ENCODE data around the gene PSMD4. TPM values are rescaled to one million over a fixed set of nuclear protein-coding genes. Genes with fewer than 3 reads are reported as not detected.
"Not testable (repeated sequence)": the region's sequence is repeated elsewhere in the genome, so short reads cannot be mapped to it uniquely, and the experiment has no call there.

Gene PSMD4
- polyA plus RNA-seq, 3 donors: 166 to 188 (median 183) TPM

DNA sequence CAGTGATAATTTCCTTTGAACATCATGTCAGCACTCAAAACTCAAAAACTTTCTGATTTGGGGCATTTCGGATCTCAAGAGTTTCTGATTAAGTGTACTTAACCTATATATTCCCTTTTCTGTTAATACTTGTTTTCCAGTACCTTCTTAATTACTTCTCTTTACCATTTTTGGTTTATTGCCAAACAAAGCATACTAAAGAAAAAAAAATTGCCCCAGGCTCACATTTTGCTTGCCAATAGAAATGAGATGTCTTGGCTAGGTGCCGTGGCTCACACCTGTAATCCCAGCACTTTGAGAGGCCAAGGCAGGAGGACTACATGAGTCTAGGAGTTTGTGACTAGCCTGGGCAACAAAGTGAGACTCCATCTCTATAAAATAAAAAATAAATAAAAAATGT is 4.8 kb downstream of the PSMD4 start:
- no peak for DNase-seq

DNA sequence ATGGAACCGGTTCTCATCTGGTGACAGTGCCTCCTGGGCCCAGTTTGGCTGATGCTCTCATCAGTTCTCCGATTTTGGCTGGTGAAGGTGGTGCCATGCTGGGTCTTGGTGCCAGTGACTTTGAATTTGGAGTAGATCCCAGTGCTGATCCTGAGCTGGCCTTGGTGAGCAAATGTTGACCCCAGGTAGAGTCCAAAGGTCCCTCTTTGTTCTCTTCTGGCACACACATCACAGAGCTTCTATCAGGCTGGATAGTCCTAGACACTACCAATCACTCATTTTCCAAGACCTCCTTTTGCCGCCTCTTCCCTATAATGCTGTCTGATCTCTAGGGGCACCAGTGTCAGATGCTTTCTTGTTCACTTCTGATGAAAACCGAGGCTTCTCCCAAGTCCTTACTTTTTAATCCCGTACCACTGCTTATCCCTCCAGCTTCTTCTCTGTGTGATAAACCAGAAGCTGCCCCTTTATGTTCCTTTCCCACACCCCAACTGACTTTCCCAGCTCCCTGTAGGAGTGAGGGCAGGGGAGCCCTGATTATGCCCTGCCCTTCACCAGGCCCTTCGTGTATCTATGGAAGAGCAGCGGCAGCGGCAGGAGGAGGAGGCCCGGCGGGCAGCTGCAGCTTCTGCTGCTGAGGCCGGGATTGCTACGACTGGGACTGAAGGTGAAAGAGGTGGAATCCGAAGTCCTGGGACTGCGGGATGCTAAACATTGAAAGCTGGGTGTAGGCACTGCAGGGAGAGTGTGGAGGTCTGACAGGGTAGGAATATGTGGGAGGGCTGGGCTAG is 11.1 kb downstream of the PSMD4 start:
- DNase-seq: no peak

DNA sequence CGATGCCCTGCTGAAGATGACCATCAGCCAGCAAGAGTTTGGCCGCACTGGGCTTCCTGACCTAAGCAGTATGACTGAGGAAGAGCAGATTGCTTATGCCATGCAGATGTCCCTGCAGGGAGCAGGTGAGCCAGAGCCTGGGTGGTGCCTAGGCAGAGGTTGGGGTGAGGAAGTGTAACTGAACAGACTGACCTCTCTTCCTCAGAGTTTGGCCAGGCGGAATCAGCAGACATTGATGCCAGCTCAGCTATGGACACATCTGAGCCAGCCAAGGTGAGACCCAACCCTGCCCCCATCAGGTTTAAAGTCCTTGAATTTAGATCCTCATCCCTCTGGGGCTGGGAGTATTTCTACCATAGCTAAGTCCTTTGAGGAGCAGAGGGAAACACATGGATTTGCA is 11.8 kb downstream of the PSMD4 start:
- no peak for DNase-seq

DNA sequence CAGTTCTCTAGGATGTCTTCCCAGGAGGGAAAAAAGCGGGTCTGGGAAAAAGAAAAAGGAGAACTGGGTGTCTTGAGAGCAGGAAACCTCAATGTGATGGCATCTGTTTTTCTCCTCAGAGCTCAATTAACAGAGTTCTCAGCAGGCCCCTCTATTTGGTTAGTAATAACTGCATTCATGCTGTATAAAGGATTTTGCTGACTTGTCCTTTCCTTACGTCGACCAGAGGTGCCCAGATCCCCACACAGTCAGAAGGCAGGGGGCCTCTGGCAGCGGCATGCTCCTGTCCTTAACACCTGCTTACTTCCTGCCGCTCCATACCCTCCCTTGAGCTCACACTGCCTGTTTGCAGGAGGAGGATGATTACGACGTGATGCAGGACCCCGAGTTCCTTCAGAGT is 12.3 kb downstream of the PSMD4 start:
- no peak for DNase-seq

DNA sequence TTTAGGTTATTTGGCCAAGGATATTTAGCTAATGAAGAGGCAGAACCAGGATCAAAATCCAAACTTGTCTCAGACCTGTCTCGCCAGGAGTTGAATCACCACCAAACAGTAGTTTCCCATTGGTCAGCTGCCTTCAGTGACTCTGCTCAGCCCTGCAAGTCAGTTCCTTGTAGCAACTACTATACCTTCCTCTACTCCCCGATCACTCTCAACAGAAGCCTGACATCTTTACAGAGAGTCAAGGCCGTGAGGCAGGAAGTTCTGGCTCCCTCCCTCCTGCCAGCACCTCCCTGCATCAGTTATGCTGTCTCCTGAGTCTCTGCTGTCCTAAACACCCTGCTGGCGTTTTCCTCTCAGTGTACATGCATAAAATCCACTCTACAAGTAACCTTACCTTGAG is 13.2 kb downstream of the PSMD4 start:
- DNase-seq: no peak

DNA sequence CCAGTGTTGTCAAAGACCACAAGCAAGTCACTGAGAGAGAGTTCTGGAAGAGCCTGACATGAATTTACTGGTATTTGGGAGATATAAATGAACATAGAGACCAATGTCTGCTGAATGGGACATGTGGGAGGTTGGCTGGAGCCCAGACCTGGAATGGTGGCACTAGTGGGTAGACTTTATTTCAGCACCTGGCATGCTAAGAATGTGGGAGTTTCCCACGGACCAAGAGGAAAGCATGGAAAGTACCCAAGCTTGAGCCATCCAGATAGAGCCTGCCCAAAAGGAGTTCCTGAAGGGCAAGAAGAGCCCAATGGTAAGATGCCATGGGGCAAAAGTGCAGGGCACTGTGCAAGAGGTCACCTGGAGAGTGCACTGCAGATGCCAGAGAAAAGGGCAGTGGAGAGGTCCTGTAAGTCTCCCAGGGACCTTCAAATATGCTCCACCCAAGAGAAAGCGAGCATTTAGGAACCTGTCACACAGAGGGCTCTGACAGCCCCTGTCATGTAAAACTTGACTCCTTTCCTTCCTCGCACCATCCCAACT is 19.5 kb downstream of the PSMD4 start:
- no peak for DNase-seq

DNA sequence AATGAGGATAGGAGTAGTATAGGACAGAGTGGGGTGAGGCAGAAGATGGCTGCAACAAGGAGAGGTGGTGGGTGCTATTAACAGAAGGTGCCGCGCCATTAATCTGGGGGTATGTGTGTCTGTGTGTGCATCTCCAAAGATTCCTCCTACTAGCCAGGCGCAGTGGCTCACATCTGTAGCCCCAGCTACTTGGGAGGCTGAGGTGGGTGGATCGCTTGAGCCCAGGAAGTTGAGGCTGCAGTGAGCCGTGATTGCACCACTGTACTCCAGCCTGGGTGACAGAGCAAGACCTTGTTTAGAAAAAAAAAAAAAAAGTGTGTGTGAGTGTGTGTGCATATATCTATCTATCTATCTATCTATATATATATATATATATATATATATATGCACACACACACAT is 20.8 kb downstream of the PSMD4 start:
- DNase-seq: not testable (repeated sequence)

DNA sequence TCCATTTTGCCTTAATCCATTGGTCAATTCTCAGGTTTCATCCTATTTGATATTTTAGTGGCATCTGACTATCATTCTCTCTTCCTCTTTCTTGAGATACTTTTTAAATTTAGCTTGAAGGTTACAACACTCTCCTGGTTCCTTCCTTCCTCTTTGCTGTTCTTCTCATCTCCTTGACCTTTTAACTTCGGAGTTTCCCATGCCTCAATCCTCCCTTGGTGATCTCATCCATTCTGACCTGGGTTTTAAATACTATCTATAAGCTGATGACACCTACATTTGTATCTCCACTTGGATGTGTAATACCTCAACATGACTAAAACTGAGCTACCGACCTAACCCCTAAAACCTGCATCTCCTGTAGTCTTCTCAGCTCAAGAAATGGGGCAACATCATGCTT is 22.7 kb downstream of the PSMD4 start:
- DNase-seq: no peak

DNA sequence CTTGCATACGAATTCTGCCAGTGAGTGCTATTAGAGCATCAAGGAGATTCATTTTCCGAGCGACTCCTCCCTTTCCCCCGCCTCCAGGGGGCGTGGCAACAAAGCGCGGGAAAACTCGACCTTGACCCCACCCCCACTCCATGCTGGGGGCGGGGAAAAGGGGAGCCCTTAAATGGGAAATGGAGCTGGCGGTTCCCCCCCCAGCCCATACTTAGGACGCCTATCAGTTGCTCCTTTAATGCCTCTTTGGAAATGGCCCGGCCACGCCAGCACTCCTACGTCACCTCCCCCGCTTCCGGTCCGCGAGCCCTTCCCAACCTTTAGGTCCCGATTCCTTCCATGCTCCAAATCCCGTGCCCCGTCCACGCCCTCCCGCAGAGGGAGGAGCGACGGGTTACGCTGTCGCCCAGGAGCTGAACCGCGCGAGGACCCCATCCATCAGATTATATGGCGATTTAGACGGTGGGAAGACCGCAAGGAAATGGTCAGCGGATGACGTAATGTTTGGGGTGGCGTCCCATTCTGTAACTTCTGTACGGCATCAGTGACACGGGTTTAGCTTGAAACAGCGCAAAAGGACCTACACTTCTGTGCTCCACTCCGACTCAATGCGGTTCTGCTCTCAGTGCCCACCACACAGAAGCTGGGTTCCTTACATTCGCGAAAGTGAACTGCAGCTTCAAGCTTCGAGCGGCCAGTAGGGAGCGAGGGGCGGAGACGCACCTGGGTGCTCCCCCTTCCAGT is 26.9 kb downstream of the PSMD4 start:
- DNase-seq: peak; percentile 96

DNA sequence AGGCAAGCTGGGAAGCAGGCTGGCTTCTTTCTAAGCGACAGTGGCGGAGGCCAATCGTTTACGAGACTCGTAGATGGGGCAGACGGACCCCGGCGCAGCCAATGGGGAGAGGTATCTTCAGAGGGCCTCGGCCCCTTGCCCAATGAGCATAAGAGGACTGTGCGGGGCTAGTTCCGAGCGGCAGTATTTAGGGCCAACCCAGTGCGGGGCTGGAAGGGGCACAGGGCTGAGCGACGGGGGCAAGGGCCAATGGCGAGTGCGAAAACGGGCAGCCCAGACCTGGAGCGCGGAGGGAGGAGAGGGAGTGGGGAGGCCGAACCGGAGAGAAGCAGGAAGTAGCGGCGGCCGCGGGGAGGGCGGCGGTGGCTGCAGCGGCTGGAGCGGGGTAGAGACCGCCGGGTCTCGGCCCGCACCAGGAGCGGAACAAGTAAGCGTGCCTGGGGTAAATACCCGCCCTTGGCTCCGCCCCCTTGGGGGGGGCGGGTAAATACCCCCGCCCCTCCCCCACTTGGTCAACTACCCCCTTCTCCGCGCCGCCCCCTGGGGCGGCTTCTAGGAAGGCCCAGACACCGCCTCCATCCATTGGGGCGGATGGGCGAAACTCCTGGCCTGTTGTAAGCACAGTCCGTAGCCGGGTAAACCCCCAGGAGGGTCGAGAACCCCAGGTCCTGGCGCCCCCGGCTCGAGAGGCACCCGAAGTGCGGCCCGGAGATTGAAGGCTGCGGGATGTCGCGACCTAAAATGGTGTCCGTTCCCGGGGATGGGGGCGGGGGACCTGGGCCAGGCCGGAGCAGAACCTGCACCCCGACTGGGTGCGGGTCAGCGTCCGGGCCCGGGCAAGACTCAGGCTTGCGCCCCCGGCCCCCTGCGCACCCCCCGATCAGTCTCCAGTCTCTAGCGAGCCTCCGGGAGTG is 27.7 kb downstream of the PSMD4 start, which contains the start of gene ZNF687:
Gene ZNF687, plus strand, starts transcription at position 331 of the 914 bp plus-strand sequence. CDS start 3,993 bp downstream, outside the sequence.
- peak; percentile 100 for DNase-seq

DNA sequence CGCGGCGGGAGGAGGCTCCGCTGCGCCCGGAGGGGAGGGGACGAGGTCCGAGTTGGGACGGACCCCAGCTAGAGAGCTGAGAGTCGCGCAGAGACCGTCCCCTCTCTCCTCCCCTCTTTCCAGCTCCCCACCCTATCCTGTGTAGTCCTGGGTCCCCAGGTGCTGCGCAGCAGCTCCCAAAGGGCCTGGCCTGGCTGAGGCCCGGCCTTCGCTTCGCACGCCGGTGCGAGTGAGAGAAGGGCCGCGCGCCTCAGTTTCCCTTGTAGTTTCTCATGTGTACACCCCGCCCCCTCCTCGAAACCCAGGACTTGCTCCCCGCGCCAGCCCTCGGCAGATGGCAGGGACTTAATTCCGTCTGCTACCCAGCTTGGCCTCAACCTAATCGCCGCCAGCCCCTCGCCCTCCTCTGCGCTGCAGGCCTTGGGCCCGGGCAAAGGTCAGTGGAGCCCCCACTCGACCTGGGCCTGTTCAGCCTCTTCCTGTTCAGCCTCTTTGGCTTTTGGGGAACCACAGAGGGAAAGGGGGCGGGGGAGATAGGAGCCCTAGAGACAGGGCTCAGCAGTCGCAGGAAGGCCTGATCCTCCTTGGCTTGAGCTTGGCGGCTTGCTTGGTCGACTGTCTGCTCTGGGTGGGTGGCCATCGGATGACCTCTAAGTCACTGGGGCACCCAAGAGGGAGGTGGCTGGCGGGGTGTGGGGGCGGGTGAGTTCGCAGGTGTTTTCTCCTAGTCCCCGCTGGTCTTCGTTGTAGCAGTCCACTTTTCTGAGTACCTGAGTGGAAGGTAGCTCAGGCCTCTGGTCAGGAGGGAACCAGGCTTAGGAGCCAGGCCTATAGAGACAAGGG is 28.6 kb downstream of the PSMD4 start:
- peak; percentile 43 for DNase-seq

DNA sequence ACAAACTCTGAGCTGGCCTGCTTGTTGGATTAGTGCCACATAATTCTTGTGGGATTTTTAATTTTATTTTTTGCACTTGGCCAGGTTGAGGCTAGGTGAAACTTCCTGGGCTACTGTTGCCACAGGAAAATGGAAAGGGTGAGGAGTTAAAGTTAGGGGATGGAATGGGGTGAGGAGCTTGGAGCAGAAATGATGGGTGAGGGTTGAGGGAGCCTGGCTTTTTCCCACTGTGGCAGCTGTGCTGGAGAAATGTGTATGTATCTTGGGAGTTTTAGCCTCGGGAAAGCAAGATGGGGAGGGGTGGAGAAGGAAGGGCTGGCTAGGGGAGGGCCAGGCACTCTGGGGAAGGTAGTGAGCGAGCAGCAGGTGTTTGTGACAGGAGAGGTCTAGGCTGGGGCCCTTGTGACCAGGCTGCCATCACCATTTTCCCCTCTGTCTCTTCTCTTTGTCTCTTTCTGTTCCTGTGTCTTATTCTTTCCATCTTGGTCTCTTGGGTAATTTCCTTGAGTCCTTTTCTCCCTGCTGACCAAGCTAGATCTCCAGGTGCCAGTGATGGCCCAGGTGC is 29.6 kb downstream of the PSMD4 start:
- DNase-seq: no peak

DNA sequence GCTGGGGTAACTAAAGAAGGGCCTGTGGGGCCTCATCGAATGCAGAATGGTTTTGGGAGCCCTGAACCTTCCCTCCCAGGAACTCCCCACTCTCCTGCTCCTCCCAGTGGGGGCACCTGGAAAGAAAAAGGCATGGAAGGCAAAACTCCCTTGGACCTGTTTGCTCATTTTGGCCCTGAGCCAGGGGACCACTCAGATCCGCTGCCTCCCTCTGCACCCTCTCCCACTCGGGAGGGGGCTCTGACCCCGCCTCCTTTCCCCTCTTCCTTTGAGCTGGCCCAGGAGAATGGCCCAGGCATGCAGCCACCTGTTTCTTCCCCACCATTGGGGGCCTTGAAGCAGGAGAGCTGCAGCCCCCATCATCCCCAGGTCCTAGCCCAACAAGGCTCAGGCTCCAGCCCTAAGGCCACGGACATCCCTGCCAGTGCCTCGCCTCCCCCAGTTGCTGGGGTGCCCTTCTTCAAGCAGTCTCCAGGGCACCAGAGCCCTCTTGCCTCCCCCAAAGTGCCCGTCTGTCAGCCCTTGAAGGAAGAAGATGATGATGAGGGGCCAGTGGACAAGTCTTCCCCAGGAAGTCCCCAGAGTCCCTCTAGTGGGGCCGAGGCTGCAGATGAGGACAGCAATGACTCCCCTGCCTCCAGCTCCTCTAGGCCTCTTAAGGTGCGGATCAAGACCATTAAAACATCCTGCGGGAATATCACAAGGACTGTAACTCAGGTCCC is 32.2 kb downstream of the PSMD4 start:
- no peak for DNase-seq

DNA sequence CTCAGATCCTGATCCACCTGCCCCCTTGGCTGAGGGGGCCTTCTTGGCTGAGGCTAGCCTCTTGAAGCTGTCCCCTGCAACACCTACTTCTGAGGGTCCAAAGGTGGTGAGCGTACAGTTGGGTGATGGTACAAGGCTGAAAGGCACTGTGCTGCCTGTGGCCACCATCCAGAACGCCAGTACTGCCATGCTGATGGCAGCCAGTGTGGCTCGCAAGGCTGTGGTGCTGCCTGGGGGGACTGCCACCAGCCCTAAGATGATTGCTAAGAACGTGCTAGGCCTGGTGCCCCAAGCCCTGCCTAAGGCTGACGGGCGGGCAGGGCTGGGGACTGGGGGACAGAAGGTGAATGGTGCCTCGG is 32.8 kb downstream of the PSMD4 start:
- DNase-seq: no peak

DNA sequence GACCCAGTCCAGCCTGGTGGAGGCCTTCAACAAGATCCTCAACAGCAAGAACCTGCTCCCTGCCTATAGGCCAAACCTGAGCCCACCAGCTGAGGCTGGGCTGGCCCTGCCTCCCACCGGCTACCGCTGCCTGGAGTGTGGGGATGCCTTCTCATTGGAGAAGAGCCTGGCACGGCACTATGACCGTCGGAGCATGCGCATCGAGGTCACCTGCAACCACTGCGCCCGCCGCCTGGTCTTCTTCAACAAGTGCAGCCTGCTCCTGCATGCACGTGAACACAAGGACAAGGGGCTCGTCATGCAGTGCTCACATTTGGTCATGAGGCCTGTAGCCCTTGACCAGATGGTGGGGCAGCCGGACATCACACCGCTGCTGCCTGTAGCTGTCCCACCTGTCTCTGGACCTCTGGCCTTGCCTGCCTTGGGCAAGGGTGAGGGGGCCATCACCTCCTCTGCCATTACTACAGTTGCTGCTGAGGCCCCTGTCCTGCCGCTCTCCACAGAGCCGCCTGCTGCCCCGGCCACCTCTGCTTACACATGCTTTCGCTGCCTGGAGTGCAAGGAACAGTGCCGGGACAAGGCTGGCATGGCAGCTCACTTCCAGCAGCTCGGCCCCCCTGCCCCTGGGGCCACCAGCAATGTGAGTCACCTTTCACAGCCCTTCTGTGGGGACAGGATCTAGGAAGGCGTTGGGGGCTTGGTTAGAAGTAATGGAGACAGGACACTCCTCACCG is 33.4 kb downstream of the PSMD4 start:
- no peak for DNase-seq

DNA sequence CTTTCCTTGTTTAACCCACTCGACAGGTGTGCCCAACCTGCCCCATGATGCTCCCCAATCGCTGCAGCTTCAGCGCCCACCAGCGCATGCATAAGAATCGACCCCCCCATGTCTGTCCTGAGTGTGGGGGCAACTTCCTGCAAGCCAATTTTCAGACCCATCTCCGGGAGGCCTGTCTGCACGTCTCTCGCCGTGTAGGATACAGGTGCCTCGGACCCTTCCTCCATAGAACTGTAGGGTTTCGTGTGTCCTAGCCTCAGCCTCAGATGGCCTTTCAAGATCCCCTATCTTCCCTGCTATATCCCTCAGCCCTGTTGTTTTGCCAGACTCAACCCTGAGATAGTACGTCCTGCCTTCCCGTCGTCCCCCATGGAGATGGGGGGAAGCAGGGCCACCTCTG is 34.0 kb downstream of the PSMD4 start:
- no peak for DNase-seq

DNA sequence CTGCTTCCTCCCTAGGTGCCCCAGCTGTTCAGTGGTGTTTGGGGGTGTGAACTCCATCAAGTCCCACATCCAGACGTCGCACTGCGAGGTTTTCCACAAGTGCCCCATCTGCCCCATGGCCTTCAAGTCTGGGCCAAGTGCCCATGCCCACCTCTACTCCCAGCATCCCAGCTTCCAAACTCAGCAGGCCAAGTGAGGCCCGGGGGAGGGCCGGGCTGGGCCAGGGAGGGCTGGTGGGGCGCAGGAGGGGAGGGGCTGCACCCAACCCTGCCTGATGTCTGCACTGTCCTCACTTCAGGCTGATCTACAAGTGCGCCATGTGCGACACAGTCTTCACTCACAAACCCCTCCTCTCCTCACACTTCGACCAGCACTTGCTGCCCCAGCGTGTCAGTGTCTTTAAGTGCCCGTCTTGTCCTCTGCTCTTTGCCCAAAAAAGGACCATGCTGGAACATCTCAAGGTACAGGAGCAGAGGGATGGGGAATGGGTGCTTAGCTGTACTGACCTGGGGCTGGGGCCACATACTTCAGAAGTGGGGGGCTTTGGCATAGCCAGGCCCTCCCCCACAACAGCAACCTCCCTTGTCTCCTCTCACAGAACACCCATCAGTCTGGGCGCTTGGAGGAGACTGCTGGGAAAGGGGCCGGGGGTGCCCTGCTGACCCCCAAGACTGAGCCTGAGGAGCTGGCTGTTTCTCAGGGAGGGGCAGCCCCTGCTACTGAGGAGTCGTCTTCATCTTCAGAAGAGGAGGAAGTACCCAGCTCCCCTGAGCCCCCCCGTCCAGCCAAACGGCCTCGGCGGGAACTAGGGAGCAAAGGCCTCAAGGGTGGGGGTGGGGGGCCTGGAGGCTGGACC is 34.8 kb downstream of the PSMD4 start:
- DNase-seq: no peak

DNA sequence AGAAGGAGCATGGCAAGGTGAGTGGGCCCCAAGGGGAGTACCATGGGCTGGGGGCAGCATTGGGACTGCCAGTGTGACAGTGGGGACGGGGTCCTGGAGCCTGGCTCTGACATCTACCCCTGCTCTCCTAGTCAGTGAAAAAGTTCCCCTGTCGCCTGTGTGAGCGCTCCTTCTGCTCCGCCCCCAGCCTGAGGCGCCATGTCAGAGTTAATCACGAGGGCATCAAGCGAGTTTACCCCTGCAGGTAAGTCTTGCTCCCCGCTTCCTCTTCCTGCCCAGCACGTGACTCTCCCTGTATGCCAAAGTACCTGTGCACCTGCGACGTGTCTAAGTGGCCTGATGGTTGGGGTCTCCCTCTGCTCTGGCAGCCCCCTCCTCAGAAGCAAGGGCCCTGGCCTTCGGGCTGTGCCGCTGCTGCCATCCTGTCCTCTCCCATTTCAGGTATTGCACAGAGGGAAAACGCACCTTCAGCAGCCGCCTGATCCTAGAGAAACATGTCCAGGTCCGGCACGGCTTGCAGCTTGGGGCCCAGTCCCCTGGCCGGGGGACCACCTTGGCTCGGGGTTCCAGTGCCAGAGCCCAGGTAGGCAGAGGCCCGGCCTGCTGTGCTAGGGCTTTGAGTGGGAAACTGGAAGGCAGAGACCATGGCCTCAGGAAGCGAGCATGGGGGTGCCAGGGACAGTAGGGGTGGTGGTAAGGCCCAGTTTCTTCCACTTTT is 35.6 kb downstream of the PSMD4 start:
- no peak for DNase-seq

Measured in renal pelvis (tissue), 4 donors.